HepG2 (cell line): ENCODE measurements around the gene CCDC170. TPM values are rescaled to one million over a fixed set of nuclear protein-coding genes. Genes with fewer than 3 reads are reported as not detected.

Source experiments
- FOSL2 ChIP-seq: sonication (generic); formaldehyde crosslinking; IDR thresholded peaks from 2 replicates; pipeline ENCODE4 v1.4.0; 2020; ENCODE audit warnings: missing genetic modification reagents
- PAX8 ChIP-seq: sonication (generic); formaldehyde crosslinking; IDR thresholded peaks from 2 replicates; pipeline ENCODE4 v1.8.0; 2022; ENCODE audit warnings: mild to moderate bottlenecking, missing genetic modification reagents, borderline replicate concordance
- PHF20 ChIP-seq: sonication (generic); formaldehyde crosslinking; IDR thresholded peaks from 2 replicates; pipeline ENCODE4 v1.5.0; 2020; ENCODE audit warnings: mild to moderate bottlenecking, missing genetic modification reagents
- POLR2AphosphoS5 ChIP-seq: IDR thresholded peaks from 2 replicates; pipeline ENCODE4 v1.6.1; 2012; ENCODE audit warnings: low read depth, low read length
- SMAD1 ChIP-seq: sonication (generic); formaldehyde crosslinking; IDR thresholded peaks from 2 replicates; pipeline ENCODE4 v1.4.0; 2020; ENCODE audit warnings: missing genetic modification reagents, low read depth, mild to moderate bottlenecking, borderline replicate concordance
- THYN1 ChIP-seq: sonication (generic); formaldehyde crosslinking; IDR thresholded peaks from 2 replicates; pipeline ENCODE4 v1.8.1; 2023; ENCODE audit warnings: low read depth, mild to moderate bottlenecking, moderate library complexity, missing genetic modification reagents, borderline replicate concordance
- TOPORS ChIP-seq: sonication (generic); formaldehyde crosslinking; IDR thresholded peaks from 2 replicates; pipeline ENCODE4 v1.8.0; 2023; ENCODE audit warnings: mild to moderate bottlenecking, missing genetic modification reagents
- ZMYM2 ChIP-seq: sonication (generic); formaldehyde crosslinking; IDR thresholded peaks from 2 replicates; pipeline ENCODE4 v1.8.0; 2022; ENCODE audit warnings: mild to moderate bottlenecking, missing genetic modification reagents
- ZNF274 ChIP-seq: sonication (generic); formaldehyde crosslinking; IDR thresholded peaks from 2 replicates; pipeline ENCODE4 v1.5.1; 2020; ENCODE audit warnings: mild to moderate bottlenecking, missing genetic modification reagents
- ZNF451 ChIP-seq: sonication (generic); formaldehyde crosslinking; IDR thresholded peaks from 2 replicates; pipeline ENCODE4 v1.5.0; 2020; ENCODE audit warnings: mild to moderate bottlenecking, missing genetic modification reagents
- ZNF619 ChIP-seq: sonication (generic); formaldehyde crosslinking; IDR thresholded peaks from 2 replicates; pipeline ENCODE4 v1.4.0; 2020; ENCODE audit warnings: mild to moderate bottlenecking, missing genetic modification reagents
- polyA plus RNA-seq, 8 experiments: library from polyadenylated mRNA; depleted of rRNA in 3 of 8; stranded (reverse) in 7 of 8; unstranded in 1 of 8; fragments of >200 nt; fragmentation: Illumina TruSeq in 4 of 8; extraction: Trizol in 4 of 8; gene quantifications; 2 replicates each; pipeline versions ENCODE4 v1.2.1 to v1.2.3, GENCODE V29; 2011 to 2016; ENCODE audit warnings: low read depth in 4 of 8, missing spikeins in 1 of 8, mixed read lengths in 1 of 8; ENCODE audit not compliant: insufficient read depth in 1 of 8
- total RNA-seq, 5 experiments: library from RNA; depleted of rRNA; stranded (reverse); fragments of >200 nt; fragmentation: Illumina TruSeq; extraction: Trizol; gene quantifications; 2 replicates each; pipeline ENCODE4 v1.2.3, GENCODE V29; 2016; ENCODE audit warnings: low read depth in 1 of 5
- TF ChIP-seq, protein P1 (sequence below), 2 experiments: sonication (generic) in 1 of 2; formaldehyde crosslinking in 1 of 2; IDR thresholded peaks; 2 replicates each; pipeline versions ENCODE4 v1.4.0 to v1.6.1; 2018 to 2020; ENCODE audit warnings: missing genetic modification reagents in 2 of 2, borderline replicate concordance in 1 of 2, low read depth in 1 of 2, mild to moderate bottlenecking in 1 of 2, missing biosample characterization in 1 of 2
- TF ChIP-seq, protein P2 (sequence below): IDR thresholded peaks from 2 replicates; pipeline ENCODE4 v1.6.1; 2016; ENCODE audit warnings: missing biosample characterization, missing genetic modification reagents, low read depth
- TF ChIP-seq, protein P3 (sequence below): sonication (generic); formaldehyde crosslinking; IDR thresholded peaks from 2 replicates; pipeline ENCODE4 v1.4.0; 2020; ENCODE audit warnings: mild to moderate bottlenecking, low read depth, missing genetic modification reagents
- TF ChIP-seq, protein P4 (sequence below): sonication (generic); formaldehyde crosslinking; IDR thresholded peaks from 2 replicates; pipeline ENCODE4 v1.4.0; 2020; ENCODE audit warnings: mild to moderate bottlenecking, missing genetic modification reagents
- TF ChIP-seq, protein P5 (sequence below): sonication (generic); formaldehyde crosslinking; IDR thresholded peaks from 2 replicates; pipeline ENCODE4 v1.4.0; 2020; ENCODE audit warnings: mild to moderate bottlenecking, missing genetic modification reagents
- TF ChIP-seq, protein P6 (sequence below): IDR thresholded peaks from 2 replicates; pipeline ENCODE4 v1.6.1; 2016; ENCODE audit warnings: mild to moderate bottlenecking, missing biosample characterization, missing genetic modification reagents

The CCDC170 gene
- total and polyA plus RNA-seq, 2 of the 13 experiments (the other 11 are each of a cell fraction or from before 2014, with no cell fraction given), result 0.90 to 5.1 TPM

DNA sequence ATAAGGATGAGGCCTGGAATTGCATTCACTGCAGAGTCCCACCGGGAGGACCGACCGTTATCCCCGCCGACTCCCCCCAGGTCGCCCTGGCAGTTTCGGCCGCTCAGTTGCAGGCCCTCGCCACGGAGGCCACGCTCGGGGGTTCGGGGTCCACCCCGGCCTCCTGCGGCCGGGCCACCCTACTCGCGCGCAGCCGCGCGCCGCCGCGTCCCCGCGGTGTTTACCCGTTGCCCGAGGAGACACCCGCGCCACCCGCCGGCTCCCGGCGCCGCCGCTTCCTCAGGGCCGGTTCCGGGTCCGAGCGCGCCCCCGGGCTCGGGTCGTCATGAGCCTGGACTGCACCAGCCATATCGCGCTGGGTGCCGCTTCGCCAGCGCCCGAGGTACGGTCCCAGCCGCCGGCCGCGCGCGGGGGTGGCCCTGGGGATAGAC, at the start of gene CCDC170 (continued):
- TF ChIP-seq ZNF274 (CRISPR knock-in tag), result peak; percentile 78; the same call in 1 of the 2 replicates
- no peak for TF ChIP-seq FOSL2 (CRISPR knock-in tag)
- TF ChIP-seq, protein P1, sequence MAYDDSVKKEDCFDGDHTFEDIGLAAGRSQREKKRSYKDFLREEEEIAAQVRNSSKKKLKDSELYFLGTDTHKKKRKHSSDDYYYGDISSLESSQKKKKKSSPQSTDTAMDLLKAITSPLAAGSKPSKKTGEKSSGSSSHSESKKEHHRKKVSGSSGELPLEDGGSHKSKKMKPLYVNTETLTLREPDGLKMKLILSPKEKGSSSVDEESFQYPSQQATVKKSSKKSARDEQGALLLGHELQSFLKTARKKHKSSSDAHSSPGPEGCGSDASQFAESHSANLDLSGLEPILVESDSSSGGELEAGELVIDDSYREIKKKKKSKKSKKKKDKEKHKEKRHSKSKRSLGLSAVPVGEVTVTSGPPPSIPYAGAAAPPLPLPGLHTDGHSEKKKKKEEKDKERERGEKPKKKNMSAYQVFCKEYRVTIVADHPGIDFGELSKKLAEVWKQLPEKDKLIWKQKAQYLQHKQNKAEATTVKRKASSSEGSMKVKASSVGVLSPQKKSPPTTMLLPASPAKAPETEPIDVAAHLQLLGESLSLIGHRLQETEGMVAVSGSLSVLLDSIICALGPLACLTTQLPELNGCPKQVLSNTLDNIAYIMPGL (CRISPR knock-in tag; IDR thresholded peaks at IDR 0.05; ENCODE audit: borderline replicate concordance in 1 of 2, low read depth in 1 of 2), result peak in 1 of 2 experiments; percentile 50; a peak in 1 of 4 replicates
- no peak for TF ChIP-seq TOPORS (CRISPR knock-in tag)
- TF ChIP-seq, protein P2, sequence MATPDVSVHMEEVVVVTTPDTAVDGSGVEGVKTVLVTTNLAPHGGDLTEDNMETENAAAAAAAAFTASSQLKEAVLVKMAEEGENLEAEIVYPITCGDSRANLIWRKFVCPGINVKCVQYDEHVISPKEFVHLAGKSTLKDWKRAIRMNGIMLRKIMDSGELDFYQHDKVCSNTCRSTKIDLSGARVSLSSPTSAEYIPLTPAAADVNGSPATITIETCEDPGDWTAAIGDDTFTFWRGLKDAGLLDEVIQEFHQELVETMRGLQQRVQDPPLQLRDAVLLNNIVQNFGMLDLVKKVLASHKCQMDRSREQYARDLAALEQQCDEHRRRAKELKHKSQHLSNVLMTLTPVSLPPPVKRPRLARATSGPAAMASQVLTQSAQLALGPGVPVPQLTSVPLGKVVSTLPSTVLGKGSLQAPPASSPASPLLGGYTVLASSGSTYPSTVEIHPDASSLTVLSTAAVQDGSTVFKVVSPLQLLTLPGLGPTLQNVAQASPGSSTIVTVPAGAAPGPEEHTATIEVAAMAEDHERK (CRISPR knock-in tag), result no peak
- no peak for TF ChIP-seq PAX8 (CRISPR knock-in tag)
- TF ChIP-seq SMAD1 (CRISPR knock-in tag), result peak; percentile 88; the same call in 1 of the 2 replicates
- no peak; the same call in 1 of the 2 replicates for TF ChIP-seq ZNF619
- TF ChIP-seq, protein P3, sequence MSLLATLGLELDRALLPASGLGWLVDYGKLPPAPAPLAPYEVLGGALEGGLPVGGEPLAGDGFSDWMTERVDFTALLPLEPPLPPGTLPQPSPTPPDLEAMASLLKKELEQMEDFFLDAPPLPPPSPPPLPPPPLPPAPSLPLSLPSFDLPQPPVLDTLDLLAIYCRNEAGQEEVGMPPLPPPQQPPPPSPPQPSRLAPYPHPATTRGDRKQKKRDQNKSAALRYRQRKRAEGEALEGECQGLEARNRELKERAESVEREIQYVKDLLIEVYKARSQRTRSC, result peak; percentile 64; the same call in 1 of the 2 replicates
- no peak; the same call in 1 of the 2 replicates for TF ChIP-seq POLR2AphosphoS5
- TF ChIP-seq ZMYM2 (CRISPR knock-in tag), result no peak
- TF ChIP-seq, protein P4, sequence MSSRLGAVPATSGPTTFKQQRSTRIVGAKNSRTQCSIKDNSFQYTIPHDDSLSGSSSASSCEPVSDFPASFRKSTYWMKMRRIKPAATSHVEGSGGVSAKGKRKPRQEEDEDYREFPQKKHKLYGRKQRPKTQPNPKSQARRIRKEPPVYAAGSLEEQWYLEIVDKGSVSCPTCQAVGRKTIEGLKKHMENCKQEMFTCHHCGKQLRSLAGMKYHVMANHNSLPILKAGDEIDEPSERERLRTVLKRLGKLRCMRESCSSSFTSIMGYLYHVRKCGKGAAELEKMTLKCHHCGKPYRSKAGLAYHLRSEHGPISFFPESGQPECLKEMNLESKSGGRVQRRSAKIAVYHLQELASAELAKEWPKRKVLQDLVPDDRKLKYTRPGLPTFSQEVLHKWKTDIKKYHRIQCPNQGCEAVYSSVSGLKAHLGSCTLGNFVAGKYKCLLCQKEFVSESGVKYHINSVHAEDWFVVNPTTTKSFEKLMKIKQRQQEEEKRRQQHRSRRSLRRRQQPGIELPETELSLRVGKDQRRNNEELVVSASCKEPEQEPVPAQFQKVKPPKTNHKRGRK (CRISPR knock-in tag), result peak; percentile 60
- TF ChIP-seq PHF20 (CRISPR knock-in tag), result peak; percentile 55
- TF ChIP-seq, protein P5, sequence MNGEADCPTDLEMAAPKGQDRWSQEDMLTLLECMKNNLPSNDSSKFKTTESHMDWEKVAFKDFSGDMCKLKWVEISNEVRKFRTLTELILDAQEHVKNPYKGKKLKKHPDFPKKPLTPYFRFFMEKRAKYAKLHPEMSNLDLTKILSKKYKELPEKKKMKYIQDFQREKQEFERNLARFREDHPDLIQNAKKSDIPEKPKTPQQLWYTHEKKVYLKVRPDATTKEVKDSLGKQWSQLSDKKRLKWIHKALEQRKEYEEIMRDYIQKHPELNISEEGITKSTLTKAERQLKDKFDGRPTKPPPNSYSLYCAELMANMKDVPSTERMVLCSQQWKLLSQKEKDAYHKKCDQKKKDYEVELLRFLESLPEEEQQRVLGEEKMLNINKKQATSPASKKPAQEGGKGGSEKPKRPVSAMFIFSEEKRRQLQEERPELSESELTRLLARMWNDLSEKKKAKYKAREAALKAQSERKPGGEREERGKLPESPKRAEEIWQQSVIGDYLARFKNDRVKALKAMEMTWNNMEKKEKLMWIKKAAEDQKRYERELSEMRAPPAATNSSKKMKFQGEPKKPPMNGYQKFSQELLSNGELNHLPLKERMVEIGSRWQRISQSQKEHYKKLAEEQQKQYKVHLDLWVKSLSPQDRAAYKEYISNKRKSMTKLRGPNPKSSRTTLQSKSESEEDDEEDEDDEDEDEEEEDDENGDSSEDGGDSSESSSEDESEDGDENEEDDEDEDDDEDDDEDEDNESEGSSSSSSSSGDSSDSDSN (CRISPR knock-in tag), result peak; percentile 89
- no peak for TF ChIP-seq THYN1 (CRISPR knock-in tag)
- TF ChIP-seq ZNF451 (CRISPR knock-in tag), result peak; percentile 48; the same call in 1 of the 2 replicates
- TF ChIP-seq, protein P6, sequence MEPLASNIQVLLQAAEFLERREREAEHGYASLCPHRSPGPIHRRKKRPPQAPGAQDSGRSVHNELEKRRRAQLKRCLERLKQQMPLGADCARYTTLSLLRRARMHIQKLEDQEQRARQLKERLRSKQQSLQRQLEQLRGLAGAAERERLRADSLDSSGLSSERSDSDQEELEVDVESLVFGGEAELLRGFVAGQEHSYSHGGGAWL, result peak; percentile 82; the same call in 1 of the 2 replicates
